Parathyroid adenoma (tissue), 2 donors: Measurements from ENCODE around the gene KHK.

Source experiments
- H2AFZ ChIP-seq: fragments of 300-600 bp; sonication (generic); one replicate; pipeline ENCODE4 v1.7.0; 2017; ENCODE audit warnings: antibody characterized with exemption, mild to moderate bottlenecking
- H3K27ac ChIP-seq: fragments of 300-600 bp; sonication (generic); one replicate; pipeline ENCODE4 v1.7.0; 2017
- H3K27me3 ChIP-seq: fragments of 300-600 bp; sonication (generic); one replicate; pipeline ENCODE4 v1.7.0; 2017; ENCODE audit warnings: low read length; ENCODE audit not compliant: control insufficient read depth, insufficient read depth
- H3K36me3 ChIP-seq: fragments of 300-600 bp; sonication (generic); one replicate; pipeline ENCODE4 v1.7.0; 2017; ENCODE audit warnings: low read length; ENCODE audit not compliant: control insufficient read depth, insufficient read depth
- H3K4me1 ChIP-seq: fragments of 300-600 bp; sonication (generic); one replicate; pipeline ENCODE4 v1.7.0; 2017; ENCODE audit warnings: control low read depth
- H3K4me2 ChIP-seq: fragments of 300-600 bp; sonication (generic); one replicate; pipeline ENCODE4 v1.7.0; 2017; ENCODE audit warnings: low read length
- H3K4me3 ChIP-seq: fragments of 300-600 bp; sonication (generic); one replicate; pipeline ENCODE4 v1.7.0; 2017; ENCODE audit warnings: low read depth, low read length
- H3K79me2 ChIP-seq: fragments of 300-600 bp; sonication (generic); one replicate; pipeline ENCODE4 v1.7.0; 2017; ENCODE audit warnings: control low read depth
- H3K9ac ChIP-seq: fragments of 300-600 bp; sonication (generic); one replicate; pipeline ENCODE4 v1.7.0; 2017; ENCODE audit warnings: mild to moderate bottlenecking
- H3K9me3 ChIP-seq: fragments of 300-600 bp; sonication (generic); one replicate; pipeline ENCODE4 v1.7.0; 2017; ENCODE audit warnings: low read length; ENCODE audit not compliant: control insufficient read depth
- CTCF ChIP-seq: fragments of 300-600 bp; sonication (generic); IDR thresholded peaks from one replicate; pipeline ENCODE4 v1.7.0; 2017; ENCODE audit warnings: antibody characterized with exemption, mild to moderate bottlenecking
- donor health status: primary hyperparathyroidism.

KHK gene

GRCh38 chr2:27092696-27093429 is 6.3 kb downstream of the KHK start:
- Histone ChIP-seq H3K9ac (no peak overlapping the region), H3K27me3 (no peaks in the 10 kb centered on the region), H3K4me3 (no peak overlapping the region), H2AFZ (peak overlapping the region; percentile 86), H3K27ac (peak overlapping the region; percentile 8), H3K79me2 (no peaks in the 10 kb centered on the region), H3K9me3 (no peaks in the 10 kb centered on the region), H3K4me1 (peaks cover 27% of the 10 kb centered on the region), H3K4me2 (no peak overlapping the region), H3K36me3 (no peaks in the 10 kb centered on the region)
- no peak for TF ChIP-seq CTCF

- Histone ChIP-seq H3K27me3 (no peaks in the 10 kb centered on the region), H3K4me1 (peaks cover 27% of the 10 kb centered on the region), H3K9ac (no peak overlapping the region), H3K4me3 (no peak overlapping the region), H3K27ac (peak overlapping the region; percentile 8), H3K79me2 (no peaks in the 10 kb centered on the region), H3K36me3 (no peaks in the 10 kb centered on the region), H2AFZ (peak overlapping the region; percentile 86), H3K4me2 (no peak overlapping the region), H3K9me3 (no peaks in the 10 kb centered on the region)
- no peak for TF ChIP-seq CTCF
These were observed 7.1 kb downstream of the KHK start for GRCh38 chr2:27093430-27094352.

- Histone ChIP-seq H3K27ac (no peak overlapping the region), H3K4me2 (no peak overlapping the region), H2AFZ (no peak overlapping the region), H3K4me1 (peaks cover 27% of the 10 kb centered on the region), H3K79me2 (no peaks in the 10 kb centered on the region), H3K9ac (no peak overlapping the region), H3K36me3 (no peaks in the 10 kb centered on the region), H3K4me3 (no peak overlapping the region), H3K27me3 (no peaks in the 10 kb centered on the region), H3K9me3 (no peaks in the 10 kb centered on the region)
- TF ChIP-seq CTCF: no peak
These were observed 7.9 kb downstream of the KHK start for GRCh38 chr2:27094353-27094984.

- Histone ChIP-seq H3K4me3 (no peak overlapping the region), H3K27me3 (no peaks in the 10 kb centered on the region), H3K4me2 (no peak overlapping the region), H3K36me3 (no peaks in the 10 kb centered on the region), H3K9me3 (no peaks in the 10 kb centered on the region), H2AFZ (no peak overlapping the region), H3K9ac (no peak overlapping the region), H3K79me2 (no peaks in the 10 kb centered on the region), H3K4me1 (peaks cover 27% of the 10 kb centered on the region), H3K27ac (no peak overlapping the region)
- TF ChIP-seq CTCF: no peak
These were observed 8.8 kb downstream of the KHK start for GRCh38 chr2:27095427-27095744.
